Ovary (tissue), 9 donors: Measurements from ENCODE around the gene D2HGDH. TPM values are rescaled to one million over a fixed set of nuclear protein-coding genes. Genes with fewer than 3 reads are reported as not detected.

Experiments
- DNase-seq, 5 donors: peaks; one replicate each; pipeline ENCODE4 v3.0.0-alpha.2; 2019 to 2020
- H3K27ac ChIP-seq, 2 donors: fragments of 200-600 bp; one replicate each; pipeline versions ENCODE4 v1.5.1 to v1.8.0; 2019 to 2022
- H3K27me3 ChIP-seq: fragments of 200-600 bp; one replicate; pipeline ENCODE4 v1.8.0; 2022
- H3K36me3 ChIP-seq: fragments of 200-600 bp; sonication (generic); one replicate; pipeline ENCODE4 v1.5.1; 2019
- H3K4me1 ChIP-seq: one replicate; pipeline ENCODE4 v1.8.1; 2013; ENCODE audit warnings: mild to moderate bottlenecking, moderate library complexity; ENCODE audit not compliant: insufficient read depth
- H3K4me3 ChIP-seq: fragments of 200-600 bp; sonication (generic); one replicate; pipeline ENCODE4 v1.5.1; 2017
- H3K9me3 ChIP-seq, 2 donors: fragments of 200-600 bp in 1 of 2; sonication (generic) in 1 of 2; one replicate each; pipeline versions ENCODE4 v1.5.1 to v1.8.1; 2013 to 2019; ENCODE audit warnings: mild to moderate bottlenecking in 1 of 2, moderate library complexity in 1 of 2
- EP300 ChIP-seq: sonication (generic); formaldehyde crosslinking; IDR thresholded peaks from one replicate; pipeline ENCODE4 v1.6.1; 2017; ENCODE audit warnings: antibody characterized with exemption
- POLR2A ChIP-seq: fragments of 450-650 bp; IDR thresholded peaks from one replicate; pipeline ENCODE4 v1.6.1; 2017; ENCODE audit warnings: antibody characterized with exemption, mild to moderate bottlenecking, moderate library complexity
- WGBS, 3 donors: extraction: QIAGEN DNeasy Blood & Tissue Kit in 1 of 3; methylation state at CpG; one replicate each; pipeline versions ENCODE4 v1.1.5 to v1.1.7; 2013 to 2017; 5-methylcytosine and 5-hydroxymethylcytosine counted together
- intact Hi-C, 4 donors: fragments of 100-400 bp; cut with DNase I; formaldehyde crosslinking; loops; one replicate each; pipeline versions ENCODE4 v1.11.0 to v1.15.1; 2022 to 2023
- polyA plus RNA-seq, 2 donors: library from polyadenylated mRNA; stranded (reverse); fragments of 200-250 nt in 1 of 2; fragments of 350-450 nt in 1 of 2; fragmentation: Illumina TruSeq in 1 of 2; extraction: RNeasy Lipid Tissue Mini Kit (QIAGEN cat#74804) in 1 of 2; gene quantifications; one replicate each; pipeline ENCODE4 v1.2.3, GENCODE V29; 2013 to 2014
- total RNA-seq, 7 donors: library from RNA; depleted of rRNA in 2 of 7; stranded (reverse); fragments of >200 nt in 2 of 7; fragmentation: NEBNext Ultra II Directional in 3 of 7; extraction: Animal tissue kit (Norgen Biotek cat#: 25700) in 3 of 7; gene quantifications; one replicate each; pipeline versions ENCODE4 v1.1.0 to v1.2.4, GENCODE V29; 2016 to 2023
- TF ChIP-seq, protein P1 (sequence below), 3 donors: fragments of 450-650 bp in 2 of 3; fragments of 200-600 bp in 1 of 3; IDR thresholded peaks; one replicate each; pipeline versions ENCODE4 v1.5.1 to v1.8.0; 2016 to 2022; ENCODE audit warnings: antibody characterized with exemption in 3 of 3, mild to moderate bottlenecking in 1 of 3
- donor health status: DM: no; HTN: no; CAD: no; lungs with moderate emphysema.
- donor health status: DM: no; HTN: no; CAD: no.
- donor health status: Bipolar disorder and iron deficiency.
- donor health status: DM: yes; HTN: yes; CAD: no.
- donor health status: DM: no; HTN: no; CAD: no.
- donor health status: DM: yes; HTN: yes; CAD: no.

The D2HGDH gene
- total and polyA plus RNA-seq, 9 donors = 0.63 to 35.1 (median 24.6) TPM

DNA sequence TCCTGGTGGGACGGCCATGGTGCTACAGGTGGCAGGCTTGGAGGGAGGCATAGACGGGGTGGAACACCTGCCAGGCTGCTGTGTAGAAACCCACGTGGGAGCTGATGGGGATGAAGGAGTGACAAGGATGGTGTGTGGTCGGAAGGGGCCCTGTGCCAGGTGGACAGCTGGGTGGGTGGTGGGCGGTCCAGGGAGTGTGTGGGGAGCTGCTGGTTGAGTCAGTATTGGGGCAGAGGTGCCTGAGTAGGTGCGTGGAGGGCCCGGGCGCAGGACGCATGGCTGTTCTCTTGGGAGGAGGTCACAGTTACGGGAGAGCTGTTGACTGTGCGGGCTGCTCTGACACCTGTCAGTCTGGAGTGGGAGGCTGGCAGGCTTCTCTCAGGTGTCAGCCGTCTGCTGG lies 12.6 kb upstream of the D2HGDH start:
- peaks cover 0 to 8% of the 10 kb centered on the region in 2 donors for H3K9me3 ChIP-seq
- intact Hi-C loops = no loop called here
- no peaks in the 10 kb centered on the region for H3K27me3 ChIP-seq
- TF ChIP-seq EP300 = no peak
- TF ChIP-seq, protein P1, sequence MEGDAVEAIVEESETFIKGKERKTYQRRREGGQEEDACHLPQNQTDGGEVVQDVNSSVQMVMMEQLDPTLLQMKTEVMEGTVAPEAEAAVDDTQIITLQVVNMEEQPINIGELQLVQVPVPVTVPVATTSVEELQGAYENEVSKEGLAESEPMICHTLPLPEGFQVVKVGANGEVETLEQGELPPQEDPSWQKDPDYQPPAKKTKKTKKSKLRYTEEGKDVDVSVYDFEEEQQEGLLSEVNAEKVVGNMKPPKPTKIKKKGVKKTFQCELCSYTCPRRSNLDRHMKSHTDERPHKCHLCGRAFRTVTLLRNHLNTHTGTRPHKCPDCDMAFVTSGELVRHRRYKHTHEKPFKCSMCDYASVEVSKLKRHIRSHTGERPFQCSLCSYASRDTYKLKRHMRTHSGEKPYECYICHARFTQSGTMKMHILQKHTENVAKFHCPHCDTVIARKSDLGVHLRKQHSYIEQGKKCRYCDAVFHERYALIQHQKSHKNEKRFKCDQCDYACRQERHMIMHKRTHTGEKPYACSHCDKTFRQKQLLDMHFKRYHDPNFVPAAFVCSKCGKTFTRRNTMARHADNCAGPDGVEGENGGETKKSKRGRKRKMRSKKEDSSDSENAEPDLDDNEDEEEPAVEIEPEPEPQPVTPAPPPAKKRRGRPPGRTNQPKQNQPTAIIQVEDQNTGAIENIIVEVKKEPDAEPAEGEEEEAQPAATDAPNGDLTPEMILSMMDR (IDR thresholded peaks at IDR 0.05) = no peak
- no peak for TF ChIP-seq POLR2A
- no peak overlapping the region for H3K4me3 ChIP-seq
- no peaks in the 10 kb centered on the region for H3K4me1 ChIP-seq
- WGBS, 3 donors = 91 to 93% (median 91%) methylated on average over 12 of the region's 12 CpGs
- H3K27ac ChIP-seq = no peak overlapping the region
- H3K36me3 ChIP-seq = no peaks in the 10 kb centered on the region
- DNase-seq = no peak

DNA sequence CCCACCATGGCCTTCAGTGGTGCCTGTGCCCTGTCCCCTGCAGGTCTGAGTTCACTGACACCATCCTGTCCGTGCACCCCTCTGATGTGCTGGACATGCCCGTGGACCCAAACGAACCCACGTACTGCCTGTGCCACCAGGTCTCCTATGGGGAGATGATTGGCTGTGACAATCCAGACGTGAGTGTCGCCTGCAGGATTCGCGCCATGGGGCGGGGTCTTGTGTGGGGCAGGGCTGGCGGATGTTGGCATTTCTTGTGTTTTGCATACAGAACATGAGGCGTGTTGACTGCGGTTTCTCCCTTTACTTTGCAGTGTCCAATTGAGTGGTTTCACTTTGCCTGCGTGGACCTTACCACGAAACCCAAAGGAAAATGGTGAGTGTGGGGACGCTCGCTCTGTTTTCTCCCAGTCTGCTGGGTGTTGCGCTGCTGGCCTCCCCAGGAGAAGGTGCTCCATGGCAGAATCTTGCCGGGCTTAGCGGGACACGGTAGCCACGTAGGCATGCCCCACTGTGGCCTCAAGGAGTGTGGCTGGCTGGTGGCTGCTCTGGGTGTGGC lies 11.5 kb upstream of the D2HGDH start:
- DNase-seq = no peak
- Histone ChIP-seq H3K9me3 (peaks cover 0 to 8% of the 10 kb centered on the region in 2 donors), H3K27me3 (no peaks in the 10 kb centered on the region), H3K27ac (no peak overlapping the region), H3K36me3 (no peaks in the 10 kb centered on the region), H3K4me1 (no peaks in the 10 kb centered on the region), H3K4me3 (no peak overlapping the region)
- TF ChIP-seq EP300 (no peak), POLR2A (no peak)
- TF ChIP-seq, protein P1 (IDR thresholded peaks at IDR 0.05) = no peak
- WGBS, 3 donors = 95 to 98% (median 97%) methylated on average over 21 of the region's 21 CpGs
- intact Hi-C loops = no loop called here

DNA sequence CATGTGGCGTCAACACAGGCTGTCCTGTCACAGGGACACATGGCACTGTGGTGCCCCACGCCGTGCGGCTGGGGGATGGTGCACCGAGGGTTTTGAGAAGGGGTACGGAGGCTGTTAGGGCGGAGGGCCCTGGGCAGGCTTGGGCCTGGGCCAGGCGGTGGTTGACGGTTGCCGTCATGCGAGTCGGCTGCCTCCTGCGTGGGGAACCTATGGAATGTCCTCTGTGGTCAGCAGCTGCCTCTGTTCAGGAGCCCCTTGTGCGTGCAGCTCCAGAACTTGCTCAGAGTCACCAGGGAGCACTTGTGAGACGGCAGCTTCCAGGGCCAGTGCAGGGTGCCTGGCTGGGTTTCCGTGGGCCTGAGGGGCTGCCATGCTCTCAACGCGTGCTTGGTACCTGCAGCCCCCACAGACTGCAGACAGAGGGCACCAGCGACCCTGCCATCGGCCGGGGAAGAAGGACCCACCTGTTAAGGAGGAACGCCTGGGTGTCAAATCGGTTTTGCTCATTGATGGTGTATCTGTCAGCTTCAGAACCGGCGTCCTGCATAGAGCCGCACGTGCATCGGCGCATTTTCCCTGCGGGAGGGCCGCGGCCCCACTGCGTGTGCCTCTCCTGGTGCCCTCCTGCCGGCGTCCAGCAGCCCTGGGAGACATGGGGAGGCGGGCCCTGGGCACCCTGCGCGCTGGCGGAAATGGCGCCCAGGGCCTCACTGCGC lies 10.0 kb upstream of the D2HGDH start:
- H3K4me1 ChIP-seq = no peaks in the 10 kb centered on the region
- H3K27me3 ChIP-seq = no peaks in the 10 kb centered on the region
- H3K36me3 ChIP-seq = no peaks in the 10 kb centered on the region
- peaks cover 0 to 8% of the 10 kb centered on the region in 2 donors for H3K9me3 ChIP-seq
- H3K4me3 ChIP-seq = no peak overlapping the region
- intact Hi-C loops = no loop called here
- TF ChIP-seq EP300 = no peak
- TF ChIP-seq, protein P1 (IDR thresholded peaks at IDR 0.05) = peak in 1 of 3 donors; percentile 5
- TF ChIP-seq POLR2A = no peak
- 95 to 96% (median 96%) methylated on average over 41 of the region's 41 CpGs for WGBS, 3 donors
- no peak for DNase-seq
- H3K27ac ChIP-seq = no peak overlapping the region

DNA sequence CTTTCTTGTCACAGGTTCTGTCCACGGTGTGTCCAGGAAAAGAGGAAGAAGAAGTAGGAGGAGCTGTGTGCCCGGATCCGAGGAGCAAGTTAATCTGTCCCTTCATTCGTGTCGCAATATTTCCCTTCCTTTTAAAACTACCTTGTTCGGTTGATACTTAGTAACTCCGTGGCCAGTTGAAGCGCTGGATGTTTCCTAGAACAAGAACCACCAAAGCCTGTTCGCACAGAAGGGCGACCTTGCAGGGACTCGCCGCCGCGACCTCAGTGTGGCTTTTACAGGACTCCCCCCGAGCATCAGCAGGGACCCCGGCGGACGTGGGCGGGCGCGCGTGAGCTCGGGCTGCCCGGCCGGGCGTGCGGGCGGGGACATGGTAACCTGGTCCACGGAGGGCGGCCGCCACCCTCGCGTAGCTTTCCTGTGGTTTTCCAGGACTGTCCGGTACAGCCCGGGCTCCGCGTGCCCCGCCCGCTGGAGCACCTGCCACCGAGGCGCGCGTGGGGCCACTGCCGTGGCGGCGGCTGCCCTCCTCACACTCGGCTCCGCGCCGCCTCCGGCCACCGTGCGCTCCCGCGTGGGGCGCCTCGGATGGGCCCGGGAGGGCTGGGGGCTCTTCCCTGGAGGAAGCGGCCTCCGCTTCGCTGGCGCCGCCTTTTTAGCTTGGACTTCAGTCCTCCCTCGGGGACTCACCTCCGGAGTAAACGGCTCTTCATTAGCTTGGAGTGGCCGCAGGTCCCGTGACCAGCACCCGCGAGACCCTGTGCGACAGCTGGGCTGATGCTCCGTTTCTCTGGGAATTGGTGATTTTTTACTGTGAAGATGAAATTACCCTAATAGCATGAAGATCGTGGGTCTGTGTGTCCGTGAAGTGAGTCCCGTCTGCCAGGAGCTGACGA lies 9.2 kb upstream of the D2HGDH start:
- Histone ChIP-seq H3K27ac (no peak overlapping the region), H3K27me3 (no peaks in the 10 kb centered on the region), H3K36me3 (no peaks in the 10 kb centered on the region), H3K4me3 (no peak overlapping the region), H3K4me1 (no peaks in the 10 kb centered on the region), H3K9me3 (peaks cover 0 to 8% of the 10 kb centered on the region in 2 donors)
- intact Hi-C loops = no loop called here
- 94 to 95% (median 95%) methylated on average over 76 of the region's 76 CpGs for WGBS, 3 donors
- no peak for DNase-seq
- TF ChIP-seq POLR2A (no peak), EP300 (no peak)
- TF ChIP-seq, protein P1 (IDR thresholded peaks at IDR 0.05) = no peak
